ENCODE data around the gene CDRT15.
"Not testable (repeated sequence)": the region's sequence is repeated elsewhere in the genome, so short reads cannot be mapped to it uniquely, and the experiment has no call there.

The CDRT15 gene

DNA sequence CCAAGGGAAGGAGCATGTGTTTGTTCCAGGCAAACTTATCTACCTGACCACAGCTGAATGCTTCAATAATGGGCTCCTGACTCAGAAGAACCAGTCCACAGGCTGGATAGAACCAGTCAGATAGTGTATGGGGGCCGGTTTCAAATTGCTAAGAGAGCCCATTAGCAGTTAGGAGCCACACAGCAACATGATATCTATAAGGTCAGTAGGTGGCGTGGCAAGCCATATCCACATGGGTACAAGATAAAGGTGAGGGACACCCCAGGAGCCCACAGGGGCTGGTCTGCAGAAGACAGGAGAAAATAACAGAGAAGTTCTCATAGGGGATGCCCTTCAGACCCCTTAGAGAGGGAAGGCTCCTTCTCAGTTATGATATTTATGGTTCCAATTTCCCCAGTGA, 31.6 kb upstream of the CDRT15 start:
- Mint-ChIP-seq H3K4me3 (no peak overlapping the region), H3K27ac (no peak overlapping the region), H3K36me3 (ENCODE audit: low read depth) (no peaks in the 10 kb centered on the region), H3K9me3 (peaks cover 5% of the 10 kb centered on the region), H3K27me3 (ENCODE audit: low read depth, poor library complexity) (peaks cover 5% of the 10 kb centered on the region), H3K4me1 (peaks cover 12% of the 10 kb centered on the region)
- no peak for DNase-seq
- TF ChIP-seq CTCF (IDR thresholded peaks at IDR 0.05): no peak

GRCh38 chr17:14261406-14261805, 24.7 kb upstream of the CDRT15 start:
- Mint-ChIP-seq H3K36me3 (ENCODE audit: low read depth) (no peaks in the 10 kb centered on the region), H3K27ac (no peak overlapping the region), H3K4me1 (no peaks in the 10 kb centered on the region), H3K4me3 (no peak overlapping the region), H3K27me3 (ENCODE audit: low read depth, poor library complexity) (peaks cover 5% of the 10 kb centered on the region), H3K9me3 (peaks cover 12% of the 10 kb centered on the region)
- no peak for TF ChIP-seq CTCF (IDR thresholded peaks at IDR 0.05)
- no peak for DNase-seq

DNA sequence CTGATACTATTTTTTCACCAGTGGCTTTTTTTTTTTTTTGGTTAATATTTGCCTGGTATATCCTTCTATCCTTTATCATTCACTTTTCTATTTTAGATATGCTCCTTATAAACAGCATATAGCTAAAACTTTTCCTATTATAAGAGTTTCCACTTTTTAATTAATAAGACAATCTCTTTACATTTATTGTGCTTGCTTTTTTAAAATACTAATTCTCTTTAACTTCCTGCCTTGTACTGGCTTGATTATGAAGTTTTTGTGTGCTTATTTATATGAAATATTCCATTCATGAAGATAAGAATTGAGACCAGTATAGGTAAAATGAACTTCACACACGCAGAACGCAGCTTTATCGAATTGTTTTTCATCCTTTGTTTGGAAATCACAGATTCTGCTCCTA, 9.0 kb upstream of the CDRT15 start:
- H3K4me1 Mint-ChIP-seq: no peaks in the 10 kb centered on the region

DNA sequence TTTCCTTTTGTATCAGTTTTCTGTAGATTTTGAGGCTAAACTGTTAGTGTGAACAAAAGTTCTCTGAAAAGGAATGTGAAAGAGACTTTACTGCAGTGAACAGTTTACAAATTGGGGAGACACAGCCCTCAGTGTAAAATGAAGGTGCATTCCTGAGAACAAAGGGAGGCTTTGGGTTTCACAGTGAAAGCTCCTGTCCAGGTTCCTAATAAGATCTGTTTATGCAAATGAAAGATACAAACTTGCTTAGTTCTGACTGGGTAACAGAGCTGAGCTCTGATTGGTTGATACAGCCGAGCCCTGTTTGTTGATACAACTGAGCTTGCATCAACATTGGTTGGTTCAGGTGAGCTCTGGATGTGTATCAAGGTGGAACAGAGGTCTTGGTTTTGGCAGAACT, 8.3 kb upstream of the CDRT15 start:
- DNase-seq: no peak
- no peaks in the 10 kb centered on the region for H3K36me3 Mint-ChIP-seq (ENCODE audit: low read depth)
- no peak for TF ChIP-seq CTCF (IDR thresholded peaks at IDR 0.05)
- H3K9me3 Mint-ChIP-seq: no peaks in the 10 kb centered on the region
- no peak overlapping the region for H3K27ac Mint-ChIP-seq
- peaks cover 4% of the 10 kb centered on the region for H3K27me3 Mint-ChIP-seq (ENCODE audit: low read depth, poor library complexity)
- no peaks in the 10 kb centered on the region for H3K4me1 Mint-ChIP-seq
- H3K4me3 Mint-ChIP-seq: no peak overlapping the region

More for the DNA sequence above, 9.0 kb upstream of the CDRT15 start:
- no peak overlapping the region for H3K27ac Mint-ChIP-seq
- DNase-seq: no peak
- no peak for TF ChIP-seq CTCF (IDR thresholded peaks at IDR 0.05)
- peaks cover 4% of the 10 kb centered on the region for H3K27me3 Mint-ChIP-seq (ENCODE audit: low read depth, poor library complexity)
- no peak overlapping the region for H3K4me3 Mint-ChIP-seq
- H3K36me3 Mint-ChIP-seq (ENCODE audit: low read depth): no peaks in the 10 kb centered on the region
- no peaks in the 10 kb centered on the region for H3K9me3 Mint-ChIP-seq

DNA sequence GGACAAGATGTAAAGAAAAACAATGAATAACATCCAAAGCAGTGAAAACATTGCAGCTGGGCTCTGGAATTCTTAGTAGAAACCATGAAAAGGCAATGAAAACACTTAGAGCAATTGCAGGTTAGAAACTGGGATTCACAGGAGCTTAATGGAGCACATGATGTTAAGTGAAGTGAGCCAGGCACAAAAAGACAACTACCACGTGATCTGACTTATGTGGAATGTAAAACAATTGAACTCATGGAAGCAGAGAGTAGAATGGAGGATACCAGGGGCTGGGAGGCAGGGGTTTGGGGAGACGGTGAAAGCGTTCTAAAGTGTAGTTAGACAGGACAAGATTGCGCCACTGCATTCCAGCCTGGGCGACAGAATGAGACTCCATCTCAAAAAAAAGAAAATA, 2.6 kb upstream of the CDRT15 start:
- DNase-seq; H3K4me3 Mint-ChIP-seq; H3K4me1 Mint-ChIP-seq; H3K9me3 Mint-ChIP-seq; H3K27me3 Mint-ChIP-seq (ENCODE audit: low read depth, poor library complexity); H3K27ac Mint-ChIP-seq; H3K36me3 Mint-ChIP-seq (ENCODE audit: low read depth): not testable (repeated sequence)

DNA sequence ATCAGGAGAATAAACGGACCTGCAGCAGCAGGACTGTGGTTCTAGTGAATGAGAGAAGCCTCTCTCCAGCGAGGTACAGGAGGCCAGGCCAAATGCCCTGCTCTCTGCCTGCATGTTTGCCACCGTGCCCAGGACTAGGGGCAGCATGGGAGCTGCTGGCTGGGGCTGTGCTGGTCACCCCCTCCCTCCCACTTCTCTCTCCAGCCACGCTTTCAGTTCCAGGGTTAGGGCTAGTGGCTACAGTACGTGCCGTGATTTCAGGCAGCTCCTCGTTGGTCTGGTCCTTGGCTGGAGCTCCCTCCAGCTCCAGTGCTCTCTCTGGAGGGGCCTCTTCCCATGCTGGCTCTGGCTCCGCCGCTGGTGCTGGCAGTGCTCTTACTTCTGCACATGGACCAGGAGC, 630 bp downstream of the CDRT15 start:
- H3K4me1 Mint-ChIP-seq; H3K27ac Mint-ChIP-seq; H3K27me3 Mint-ChIP-seq (ENCODE audit: low read depth, poor library complexity); H3K36me3 Mint-ChIP-seq (ENCODE audit: low read depth); H3K9me3 Mint-ChIP-seq; H3K4me3 Mint-ChIP-seq; DNase-seq: not testable (repeated sequence)

- not testable (repeated sequence) for H3K27me3 Mint-ChIP-seq (ENCODE audit: low read depth, poor library complexity); H3K27ac Mint-ChIP-seq; H3K36me3 Mint-ChIP-seq (ENCODE audit: low read depth); H3K4me3 Mint-ChIP-seq; DNase-seq; H3K4me1 Mint-ChIP-seq
- H3K9me3 Mint-ChIP-seq: peaks cover 13% of the 10 kb centered on the region
These were observed 1.6 kb downstream of the CDRT15 start for GRCh38 chr17:14235047-14235446.

GRCh38 chr17:14231187-14231586, 5.5 kb downstream of the CDRT15 start:
- H3K27me3 Mint-ChIP-seq (ENCODE audit: low read depth, poor library complexity); H3K27ac Mint-ChIP-seq; H3K4me3 Mint-ChIP-seq; DNase-seq: not testable (repeated sequence)
- Mint-ChIP-seq H3K36me3 (ENCODE audit: low read depth) (peaks cover 21% of the 10 kb centered on the region), H3K9me3 (peaks cover 26% of the 10 kb centered on the region), H3K4me1 (peaks cover 28% of the 10 kb centered on the region)

Measured in nephron progenitor cell (in vitro differentiated cells).